CD8-positive, alpha-beta memory T cell (primary cell): Measurements from ENCODE around the gene MAP3K2. TPM values are rescaled to one million over a fixed set of nuclear protein-coding genes. Genes with fewer than 3 reads are reported as not detected.

ENCODE experiments used
- CTCF ChIA-PET: fragments of 350-600 bp; sonication (Branson Sonifier 250); formaldehyde crosslinking; loops from one replicate; lab custom pipeline; 2021; ENCODE audit warnings: antibody characterized with exemption; lab: Charles Lee
- POLR2A ChIA-PET: fragments of 350-600 bp; sonication (Branson Sonifier 250); formaldehyde crosslinking; loops from one replicate; lab custom pipeline; 2021; ENCODE audit warnings: antibody characterized with exemption; lab: Charles Lee
- DNase-seq, 5 donors: peaks; one replicate each; pipeline versions ENCODE4 v3.0.0 to v3.0.0-alpha.2; 2020 to 2022; ENCODE audit warnings: mixed read lengths in 1 of 5
- H3K27ac ChIP-seq: one replicate; pipeline ENCODE4 v1.7.0; 2013; ENCODE audit warnings: low read depth, mild to moderate bottlenecking, low read length, moderate library complexity
- H3K27me3 ChIP-seq: 2 replicates; pipeline ENCODE4 v1.7.0; 2013; ENCODE audit warnings: low read length, mild to moderate bottlenecking; ENCODE audit not compliant: insufficient read depth, poor library complexity, severe bottlenecking
- H3K36me3 ChIP-seq: 2 replicates; pipeline ENCODE4 v1.7.0; 2013; ENCODE audit warnings: mild to moderate bottlenecking, low read length, moderate library complexity; ENCODE audit not compliant: insufficient read depth
- H3K4me1 ChIP-seq: 2 replicates; pipeline ENCODE4 v1.7.0; 2013; ENCODE audit warnings: mild to moderate bottlenecking, low read length, moderate library complexity; ENCODE audit not compliant: insufficient read depth
- H3K4me3 ChIP-seq: 2 replicates; pipeline ENCODE4 v1.7.0; 2013; ENCODE audit warnings: mild to moderate bottlenecking, low read length
- H3K9me3 ChIP-seq: 2 replicates; pipeline ENCODE4 v1.7.0; 2013; ENCODE audit warnings: mild to moderate bottlenecking, low read length
- H3K27ac Mint-ChIP-seq, 8 donors: one replicate each; pipeline ENCODE4 v1.8.0; 2020 to 2021; ENCODE audit warnings: mixed read lengths in 8 of 8, mild to moderate bottlenecking in 6 of 8, inconsistent platforms in 3 of 8, moderate library complexity in 3 of 8
- H3K27me3 Mint-ChIP-seq, 2 donors: one replicate each; pipeline ENCODE4 v1.8.0; 2020 to 2021; ENCODE audit warnings: mixed read lengths in 2 of 2, mild to moderate bottlenecking in 1 of 2, moderate library complexity in 1 of 2
- H3K36me3 Mint-ChIP-seq, 3 donors: one replicate each; pipeline ENCODE4 v1.8.0; 2020 to 2021; ENCODE audit warnings: mixed read lengths in 3 of 3, inconsistent platforms in 1 of 3, mild to moderate bottlenecking in 1 of 3
- H3K4me1 Mint-ChIP-seq, 3 donors: one replicate each; pipeline ENCODE4 v1.8.0; 2020 to 2021; ENCODE audit warnings: mixed read lengths in 3 of 3, inconsistent platforms in 1 of 3, mild to moderate bottlenecking in 1 of 3
- H3K4me3 Mint-ChIP-seq, 7 donors: one replicate each; pipeline ENCODE4 v1.8.0; 2020 to 2021; ENCODE audit warnings: mixed read lengths in 7 of 7, mild to moderate bottlenecking in 6 of 7, moderate library complexity in 4 of 7, inconsistent platforms in 2 of 7
- H3K9me3 Mint-ChIP-seq, 5 donors: one replicate each; pipeline ENCODE4 v1.8.0; 2020 to 2022; ENCODE audit warnings: mixed read lengths in 5 of 5, mild to moderate bottlenecking in 3 of 5, moderate library complexity in 2 of 5, inconsistent platforms in 1 of 5
- polyA plus RNA-seq: library from polyadenylated mRNA; unstranded; fragments of 300-500 nt; fragmentation: Illumina TruSeq; gene quantifications from one replicate; pipeline ENCODE4 v1.2.3, GENCODE V29; 2021
- total RNA-seq, 2 experiments: library from RNA; stranded (reverse); gene quantifications; one replicate each; pipeline ENCODE4 v1.2.3, GENCODE V29; 2021

MAP3K2 gene
- total and polyA plus RNA-seq, 3 experiments from 2014 or later, result 55.9 to 65.0 (median 57.7) TPM

GRCh38 chr2:127378720-127379119 is 9.1 kb downstream of the MAP3K2 start:
- Histone ChIP-seq H3K4me1 (peaks cover 8% of the 10 kb centered on the region), H3K36me3 (no peaks in the 10 kb centered on the region), H3K27me3 (no peaks in the 10 kb centered on the region), H3K27ac (no peak overlapping the region), H3K9me3 (peaks cover 6% of the 10 kb centered on the region), H3K4me3 (no peak overlapping the region)
- Mint-ChIP-seq H3K36me3 (peaks cover 6 to 20% (median 10%) of the 10 kb centered on the region in 3 donors), H3K4me3 (no peak overlapping the region), H3K9me3 (peaks cover 0 to 13% (median 9%) of the 10 kb centered on the region in 5 donors), H3K4me1 (peaks cover 62 to 83% (median 80%) of the 10 kb centered on the region in 3 donors), H3K27me3 (no peaks in the 10 kb centered on the region), H3K27ac (no peak overlapping the region)
- no peak for DNase-seq
- CTCF ChIA-PET, result interaction anchor here (0.8 kb wide), 1 partner anchor 37 kb away, joined by 3 read pairs; no protein-coding TSS in a partner anchor
- POLR2A ChIA-PET, result no interaction called here

- Mint-ChIP-seq H3K36me3 (peaks cover 10 to 16% (median 13%) of the 10 kb centered on the region in 3 donors), H3K9me3 (peaks cover 0 to 20% (median 14%) of the 10 kb centered on the region in 5 donors), H3K4me1 (peaks cover 62 to 85% (median 81%) of the 10 kb centered on the region in 3 donors), H3K4me3 (no peak overlapping the region), H3K27me3 (no peaks in the 10 kb centered on the region), H3K27ac (peak overlapping the region in 1 of 8 donors; percentile 26)
- Histone ChIP-seq H3K27ac (no peak overlapping the region), H3K9me3 (peaks cover 6% of the 10 kb centered on the region), H3K4me1 (peaks cover 4% of the 10 kb centered on the region), H3K4me3 (no peak overlapping the region), H3K36me3 (no peaks in the 10 kb centered on the region), H3K27me3 (no peaks in the 10 kb centered on the region)
- POLR2A ChIA-PET, result no interaction called here
- DNase-seq, result no peak
- CTCF ChIA-PET, result no interaction called here
Observed at GRCh38 chr2:127377262-127377661, 10.5 kb downstream of the MAP3K2 start.

- no peaks in the 10 kb centered on the region for H3K27me3 Mint-ChIP-seq
- peaks cover 63 to 85% (median 79%) of the 10 kb centered on the region in 3 donors for H3K4me1 Mint-ChIP-seq
- CTCF ChIA-PET, result no interaction called here
- H3K4me3 ChIP-seq, result no peak overlapping the region
- H3K4me3 Mint-ChIP-seq, result no peak overlapping the region
- H3K36me3 ChIP-seq, result no peaks in the 10 kb centered on the region
- no peak overlapping the region for H3K27ac ChIP-seq
- H3K27me3 ChIP-seq, result no peaks in the 10 kb centered on the region
- H3K4me1 ChIP-seq, result peaks cover 4% of the 10 kb centered on the region
- H3K36me3 Mint-ChIP-seq, result peaks cover 10 to 16% (median 15%) of the 10 kb centered on the region in 3 donors
- H3K9me3 Mint-ChIP-seq, result peaks cover 0 to 20% (median 14%) of the 10 kb centered on the region in 5 donors
- no peak for DNase-seq
- POLR2A ChIA-PET, result no interaction called here
- H3K27ac Mint-ChIP-seq, result no peak overlapping the region
- peaks cover 6% of the 10 kb centered on the region for H3K9me3 ChIP-seq
Observed at GRCh38 chr2:127376257-127376656, 11.5 kb downstream of the MAP3K2 start.

- Histone ChIP-seq H3K36me3 (no peaks in the 10 kb centered on the region), H3K27me3 (no peaks in the 10 kb centered on the region), H3K9me3 (peaks cover 6% of the 10 kb centered on the region), H3K27ac (no peak overlapping the region), H3K4me1 (peaks cover under 1% of the 10 kb centered on the region), H3K4me3 (no peak overlapping the region)
- DNase-seq, result no peak
- peaks cover 0 to 25% (median 17%) of the 10 kb centered on the region in 5 donors for H3K9me3 Mint-ChIP-seq
- peaks cover 51 to 73% (median 68%) of the 10 kb centered on the region in 3 donors for H3K4me1 Mint-ChIP-seq
- H3K27ac Mint-ChIP-seq, result peak overlapping the region in 1 of 8 donors; percentile 16
- H3K36me3 Mint-ChIP-seq, result peaks cover 10 to 22% (median 20%) of the 10 kb centered on the region in 3 donors
- H3K4me3 Mint-ChIP-seq, result no peak overlapping the region
- POLR2A ChIA-PET, result no interaction called here
- CTCF ChIA-PET, result no interaction called here
- H3K27me3 Mint-ChIP-seq, result no peaks in the 10 kb centered on the region
Observed at GRCh38 chr2:127373362-127374083, 14.3 kb downstream of the MAP3K2 start.

- Mint-ChIP-seq H3K27ac (peak overlapping the region in 1 of 8 donors; percentile 27), H3K4me3 (peak overlapping the region in 1 of 7 donors; percentile 18), H3K36me3 (peaks cover 7 to 22% (median 17%) of the 10 kb centered on the region in 3 donors), H3K27me3 (no peaks in the 10 kb centered on the region), H3K9me3 (peaks cover 0 to 25% (median 14%) of the 10 kb centered on the region in 5 donors), H3K4me1 (peaks cover 53 to 77% (median 74%) of the 10 kb centered on the region in 3 donors)
- no peaks in the 10 kb centered on the region for H3K36me3 ChIP-seq
- no peak for DNase-seq
- peaks cover 6% of the 10 kb centered on the region for H3K9me3 ChIP-seq
- no peaks in the 10 kb centered on the region for H3K27me3 ChIP-seq
- POLR2A ChIA-PET, result no interaction called here
- peaks cover 4% of the 10 kb centered on the region for H3K4me1 ChIP-seq
- no peak overlapping the region for H3K27ac ChIP-seq
- CTCF ChIA-PET, result interaction anchor here (0.6 to 1.1 kb wide), 2 partner anchors 109 to 463 kb away, joined by 3 to 4 read pairs; no protein-coding TSS in a partner anchor
- no peak overlapping the region for H3K4me3 ChIP-seq
Observed at GRCh38 chr2:127371037-127371436, 16.7 kb downstream of the MAP3K2 start.

GRCh38 chr2:127370010-127370409 is 17.8 kb downstream of the MAP3K2 start:
- Histone ChIP-seq H3K4me1 (peaks cover 13% of the 10 kb centered on the region), H3K27ac (no peak overlapping the region), H3K9me3 (peaks cover 6% of the 10 kb centered on the region), H3K4me3 (no peak overlapping the region), H3K36me3 (no peaks in the 10 kb centered on the region), H3K27me3 (no peaks in the 10 kb centered on the region)
- POLR2A ChIA-PET, result no interaction called here
- peaks cover 7 to 22% (median 12%) of the 10 kb centered on the region in 3 donors for H3K36me3 Mint-ChIP-seq
- H3K9me3 Mint-ChIP-seq, result peaks cover 0 to 25% (median 14%) of the 10 kb centered on the region in 5 donors
- CTCF ChIA-PET, result interaction anchor here (1.1 kb wide), 1 partner anchor 110 kb away, joined by 3 read pairs; no protein-coding TSS in a partner anchor
- no peak overlapping the region for H3K4me3 Mint-ChIP-seq
- no peaks in the 10 kb centered on the region for H3K27me3 Mint-ChIP-seq
- peaks cover 60 to 82% (median 76%) of the 10 kb centered on the region in 3 donors for H3K4me1 Mint-ChIP-seq
- H3K27ac Mint-ChIP-seq, result peak overlapping the region in 1 of 8 donors; percentile 46
- no peak for DNase-seq

- Mint-ChIP-seq H3K36me3 (peaks cover 0 to 6% (median 4%) of the 10 kb centered on the region in 3 donors), H3K27me3 (no peaks in the 10 kb centered on the region), H3K9me3 (peaks cover 0 to 3% (median 0%) of the 10 kb centered on the region in 5 donors), H3K4me1 (peaks cover 61 to 85% (median 85%) of the 10 kb centered on the region in 3 donors), H3K27ac (peak overlapping the region in 6 of 8 donors; percentile 32 to 79 (median 65)), H3K4me3 (peak overlapping the region in 4 of 7 donors; percentile 32 to 68 (median 36))
- Histone ChIP-seq H3K9me3 (no peaks in the 10 kb centered on the region), H3K36me3 (no peaks in the 10 kb centered on the region), H3K27ac (no peak overlapping the region), H3K4me1 (peaks cover 22% of the 10 kb centered on the region), H3K27me3 (no peaks in the 10 kb centered on the region), H3K4me3 (no peak overlapping the region)
- DNase-seq, result no peak
- CTCF ChIA-PET, result interaction anchor here (0.6 kb wide), 1 partner anchor 458 kb away, joined by 3 read pairs; no protein-coding TSS in a partner anchor
- POLR2A ChIA-PET, result no interaction called here
Observed at GRCh38 chr2:127365211-127365643, 22.5 kb downstream of the MAP3K2 start.

GRCh38 chr2:127362971-127363370 is 24.8 kb downstream of the MAP3K2 start:
- no peaks in the 10 kb centered on the region for H3K27me3 ChIP-seq
- Mint-ChIP-seq H3K4me3 (no peak overlapping the region), H3K4me1 (peaks cover 68 to 96% (median 95%) of the 10 kb centered on the region in 3 donors), H3K36me3 (no peaks in the 10 kb centered on the region), H3K27ac (peak overlapping the region in 1 of 8 donors; percentile 28), H3K9me3 (no peaks in the 10 kb centered on the region), H3K27me3 (no peaks in the 10 kb centered on the region)
- no peak overlapping the region for H3K27ac ChIP-seq
- no peak overlapping the region for H3K4me3 ChIP-seq
- peaks cover 28% of the 10 kb centered on the region for H3K4me1 ChIP-seq
- DNase-seq, result no peak
- no peaks in the 10 kb centered on the region for H3K36me3 ChIP-seq
- H3K9me3 ChIP-seq, result no peaks in the 10 kb centered on the region
- ChIA-PET POLR2A (no interaction called here), CTCF (no interaction called here)
